ENCODE results near the gene SALL4. TPM values are rescaled to one million over a fixed set of nuclear protein-coding genes. Genes with fewer than 3 reads are reported as not detected.

The SALL4 gene
- total RNA-seq, 2 experiments from 2014 or later = 0.17 TPM; not detected in 1

GRCh38 chr20:51812861-51813260 lies 10.5 kb upstream of the SALL4 start:
- Mint-ChIP-seq H3K27me3 (peaks cover 14% of the 10 kb centered on the region), H3K27ac (no peak overlapping the region), H3K36me3 (ENCODE audit: low read depth) (no peaks in the 10 kb centered on the region), H3K4me3 (no peak overlapping the region), H3K4me1 (no peaks in the 10 kb centered on the region), H3K9me3 (no peaks in the 10 kb centered on the region)
- no peak for DNase-seq
- ChIA-PET CTCF (no interaction called here), POLR2A (no interaction called here)

DNA sequence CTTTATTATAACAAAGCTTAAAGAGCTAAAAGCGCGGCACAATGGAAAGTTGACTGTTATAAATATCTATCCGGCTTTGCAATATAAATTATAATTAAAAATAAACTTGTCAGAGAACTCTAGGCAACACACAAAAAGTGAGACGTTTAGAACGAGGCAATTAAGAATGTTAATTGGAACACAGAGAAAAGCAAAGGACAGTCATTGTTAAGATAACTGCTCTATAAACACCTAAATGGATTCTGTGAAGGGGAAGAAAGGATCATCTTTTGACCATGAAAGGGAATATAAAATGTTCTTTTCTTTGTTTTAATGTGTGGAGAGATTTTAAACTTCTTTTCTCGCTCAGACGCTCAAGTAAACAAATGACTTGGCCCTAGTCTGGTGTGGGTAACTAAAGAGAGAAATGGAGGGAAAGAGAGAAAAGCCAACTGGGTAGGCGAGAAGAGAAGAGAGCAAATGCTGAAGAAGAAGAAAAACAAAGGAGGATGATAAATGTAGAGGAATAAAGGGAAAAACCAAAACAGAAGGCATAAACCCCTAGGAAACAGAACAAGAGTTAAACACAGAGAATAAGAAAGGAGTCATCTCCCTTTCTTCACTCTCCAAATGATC lies 9.3 kb upstream of the SALL4 start:
- POLR2A ChIA-PET = no interaction called here
- Mint-ChIP-seq H3K27ac (no peak overlapping the region), H3K27me3 (peaks cover 14% of the 10 kb centered on the region), H3K4me3 (no peak overlapping the region), H3K36me3 (ENCODE audit: low read depth) (no peaks in the 10 kb centered on the region), H3K9me3 (no peaks in the 10 kb centered on the region), H3K4me1 (no peaks in the 10 kb centered on the region)
- CTCF ChIA-PET = no interaction called here
- DNase-seq = no peak

- ChIA-PET POLR2A (no interaction called here), CTCF (no interaction called here)
- Mint-ChIP-seq H3K9me3 (no peaks in the 10 kb centered on the region), H3K27me3 (peaks cover 15% of the 10 kb centered on the region), H3K36me3 (ENCODE audit: low read depth) (no peaks in the 10 kb centered on the region), H3K4me3 (no peak overlapping the region), H3K4me1 (no peaks in the 10 kb centered on the region), H3K27ac (no peak overlapping the region)
- DNase-seq = no peak
Observed at GRCh38 chr20:51811042-51811355, 8.7 kb upstream of the SALL4 start.

GRCh38 chr20:51810155-51811041 lies 8.1 kb upstream of the SALL4 start:
- H3K27ac Mint-ChIP-seq = no peak overlapping the region
- no peak overlapping the region for H3K4me3 Mint-ChIP-seq
- DNase-seq = no peak
- no peaks in the 10 kb centered on the region for H3K36me3 Mint-ChIP-seq (ENCODE audit: low read depth)
- H3K9me3 Mint-ChIP-seq = no peaks in the 10 kb centered on the region
- peaks cover 15% of the 10 kb centered on the region for H3K27me3 Mint-ChIP-seq
- ChIA-PET POLR2A (no interaction called here), CTCF (interaction anchor here (0.6 kb wide), 1 partner anchor 279 kb away, joined by 3 read pairs; no protein-coding TSS in a partner anchor)
- no peaks in the 10 kb centered on the region for H3K4me1 Mint-ChIP-seq

DNA sequence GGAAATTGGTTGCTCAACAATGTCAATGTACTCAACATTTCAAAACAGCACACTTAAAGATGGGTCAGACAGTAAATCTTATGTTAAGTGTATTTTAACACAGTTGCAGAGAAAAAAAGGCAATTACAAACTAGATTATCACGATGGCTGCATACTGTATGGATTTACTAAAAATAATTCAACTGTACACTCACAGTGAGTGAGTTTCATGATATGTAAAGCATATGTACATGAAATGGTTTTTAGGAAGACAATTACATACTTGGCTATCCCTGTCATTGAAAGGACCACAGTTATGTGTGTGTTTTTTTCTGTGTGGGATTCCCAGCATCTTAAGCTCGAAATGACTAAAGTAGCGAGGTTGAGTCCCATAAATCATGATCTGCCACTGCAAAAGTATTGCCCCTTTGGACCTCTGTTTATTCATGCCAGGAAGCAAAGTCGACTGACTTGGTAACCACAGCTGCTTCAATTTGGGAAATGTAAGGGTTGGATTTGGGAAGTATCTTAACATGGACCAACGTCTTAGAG lies 5.5 kb upstream of the SALL4 start:
- ChIA-PET POLR2A (interaction anchor here (0.6 kb wide), 1 partner anchor 712 kb away, joined by 6 read pairs; no protein-coding TSS in a partner anchor), CTCF (interaction anchor here (0.5 to 0.6 kb wide), 2 partner anchors 22 to 96 kb away, joined by 3 read pairs; no protein-coding TSS in a partner anchor)
- Mint-ChIP-seq H3K27ac (no peak overlapping the region), H3K4me3 (no peak overlapping the region), H3K9me3 (no peaks in the 10 kb centered on the region), H3K36me3 (ENCODE audit: low read depth) (no peaks in the 10 kb centered on the region), H3K4me1 (no peaks in the 10 kb centered on the region), H3K27me3 (peaks cover 27% of the 10 kb centered on the region)
- DNase-seq = no peak

DNA sequence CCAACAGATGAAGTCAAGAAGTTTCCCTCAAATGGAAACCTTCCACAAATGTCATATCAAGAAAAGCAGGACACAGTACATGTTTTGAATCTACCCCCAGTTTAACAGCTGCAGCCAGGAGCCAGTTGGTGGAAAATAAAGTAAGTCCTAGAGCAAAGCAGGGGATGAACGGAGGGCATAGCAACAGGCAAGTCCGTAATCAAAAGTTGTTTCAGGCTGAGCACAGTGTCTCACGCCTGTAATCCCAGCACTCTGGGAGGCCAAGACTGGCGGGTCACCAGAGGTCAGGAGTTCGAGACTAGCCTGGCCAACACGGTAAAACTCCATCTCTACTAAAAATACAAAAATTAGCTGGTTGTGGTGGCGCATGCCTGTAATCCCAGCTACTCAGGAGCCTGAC lies 2.4 kb upstream of the SALL4 start:
- POLR2A ChIA-PET = no interaction called here
- H3K27ac Mint-ChIP-seq = no peak overlapping the region
- no peaks in the 10 kb centered on the region for H3K9me3 Mint-ChIP-seq
- peaks cover 9% of the 10 kb centered on the region for H3K4me1 Mint-ChIP-seq
- DNase-seq = no peak
- peaks cover 39% of the 10 kb centered on the region for H3K27me3 Mint-ChIP-seq
- H3K36me3 Mint-ChIP-seq (ENCODE audit: low read depth) = no peaks in the 10 kb centered on the region
- CTCF ChIA-PET = no interaction called here
- H3K4me3 Mint-ChIP-seq = no peak overlapping the region

GRCh38 chr20:51803148-51803854 lies 980 bp upstream of the SALL4 start:
- ChIA-PET CTCF (no interaction called here), POLR2A (no interaction called here)
- Mint-ChIP-seq H3K27me3 (peaks cover 52% of the 10 kb centered on the region), H3K27ac (no peak overlapping the region), H3K4me3 (no peak overlapping the region), H3K9me3 (no peaks in the 10 kb centered on the region), H3K36me3 (ENCODE audit: low read depth) (no peaks in the 10 kb centered on the region), H3K4me1 (peaks cover 10% of the 10 kb centered on the region)
- DNase-seq = no peak

DNA sequence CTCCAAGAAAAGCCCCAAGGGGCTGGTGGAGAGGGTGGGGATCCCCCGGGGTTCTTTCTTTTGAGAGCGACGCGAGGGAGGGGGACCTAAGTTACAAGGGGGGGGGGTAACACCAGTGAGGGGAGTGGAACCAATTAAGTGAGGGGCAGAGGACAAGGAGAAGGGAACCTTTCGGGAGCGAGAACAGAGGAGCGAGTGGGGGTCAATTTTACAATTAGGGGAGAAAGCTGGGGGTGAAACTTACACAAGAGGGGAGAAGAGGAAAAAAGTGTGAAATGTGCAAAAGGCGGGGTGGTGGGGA lies 548 bp downstream of the SALL4 start:
- DNase-seq = no peak
- no peaks in the 10 kb centered on the region for H3K9me3 Mint-ChIP-seq
- H3K4me1 Mint-ChIP-seq = peaks cover 10% of the 10 kb centered on the region
- CTCF ChIA-PET = interaction anchor here (0.7 kb wide), 1 partner anchor 704 kb away, joined by 5 read pairs; no protein-coding TSS in a partner anchor
- no peak overlapping the region for H3K27ac Mint-ChIP-seq
- H3K27me3 Mint-ChIP-seq = peaks cover 61% of the 10 kb centered on the region
- H3K4me3 Mint-ChIP-seq = no peak overlapping the region
- H3K36me3 Mint-ChIP-seq (ENCODE audit: low read depth) = no peaks in the 10 kb centered on the region
- POLR2A ChIA-PET = no interaction called here

- ChIA-PET POLR2A (no interaction called here), CTCF (interaction anchor here (0.7 kb wide), 1 partner anchor 703 kb away, joined by 5 read pairs; no protein-coding TSS in a partner anchor)
- no peak overlapping the region for H3K27ac Mint-ChIP-seq
Observed at GRCh38 chr20:51801122-51801822, 1.0 kb downstream of the SALL4 start.

DNA sequence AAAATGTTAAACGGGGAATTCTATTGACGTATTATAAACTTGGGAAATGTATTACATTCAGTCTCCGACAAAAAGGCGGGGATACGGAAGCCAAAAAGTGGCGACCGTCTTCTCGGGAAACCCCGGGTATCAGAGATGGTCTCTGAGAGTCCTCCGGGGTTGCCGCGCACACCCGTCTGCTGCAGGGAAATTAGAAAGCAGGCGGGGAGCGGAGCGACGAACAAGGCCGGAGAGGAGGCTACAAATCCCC lies 1.5 kb downstream of the SALL4 start:
- Mint-ChIP-seq H3K4me1 (peaks cover 10% of the 10 kb centered on the region), H3K36me3 (ENCODE audit: low read depth) (no peaks in the 10 kb centered on the region), H3K27me3 (peaks cover 63% of the 10 kb centered on the region), H3K27ac (no peak overlapping the region), H3K4me3 (peak overlapping the region; percentile 19), H3K9me3 (no peaks in the 10 kb centered on the region)
- ChIA-PET CTCF (no interaction called here), POLR2A (no interaction called here)
- DNase-seq = no peak

More at GRCh38 chr20:51801122-51801822, 1.0 kb downstream of the SALL4 start:
- Mint-ChIP-seq H3K27me3 (peaks cover 63% of the 10 kb centered on the region), H3K36me3 (ENCODE audit: low read depth) (no peaks in the 10 kb centered on the region), H3K9me3 (no peaks in the 10 kb centered on the region), H3K4me1 (peaks cover 10% of the 10 kb centered on the region), H3K4me3 (peak overlapping the region; percentile 19)
- DNase-seq = no peak

GRCh38 chr20:51800060-51800871 lies 2.1 kb downstream of the SALL4 start:
- peak; percentile 58 for DNase-seq
- H3K36me3 Mint-ChIP-seq (ENCODE audit: low read depth) = no peaks in the 10 kb centered on the region
- H3K4me3 Mint-ChIP-seq = no peak overlapping the region
- CTCF ChIA-PET = interaction anchor here (0.6 to 1.3 kb wide), 3 partner anchors 9 to 134 kb away, joined by 3 to 4 read pairs (median 3); no protein-coding TSS in a partner anchor
- H3K9me3 Mint-ChIP-seq = no peaks in the 10 kb centered on the region
- no peak overlapping the region for H3K27ac Mint-ChIP-seq
- H3K4me1 Mint-ChIP-seq = peaks cover 10% of the 10 kb centered on the region
- POLR2A ChIA-PET = no interaction called here
- peaks cover 62% of the 10 kb centered on the region for H3K27me3 Mint-ChIP-seq

- H3K4me3 Mint-ChIP-seq = no peak overlapping the region
- POLR2A ChIA-PET = interaction anchor here (0.6 kb wide), 1 partner anchor 599 kb away, joined by 3 read pairs; no protein-coding TSS in a partner anchor
- no peaks in the 10 kb centered on the region for H3K9me3 Mint-ChIP-seq
- peaks cover 59% of the 10 kb centered on the region for H3K27me3 Mint-ChIP-seq
- H3K27ac Mint-ChIP-seq = no peak overlapping the region
- H3K4me1 Mint-ChIP-seq = peaks cover 10% of the 10 kb centered on the region
- CTCF ChIA-PET = interaction anchor here (0.6 to 1.3 kb wide), 3 partner anchors 8 to 134 kb away, joined by 3 to 4 read pairs (median 3); no protein-coding TSS in a partner anchor
- no peak for DNase-seq
- no peaks in the 10 kb centered on the region for H3K36me3 Mint-ChIP-seq (ENCODE audit: low read depth)
Observed at GRCh38 chr20:51799401-51799860, 2.9 kb downstream of the SALL4 start.

Measured in activated CD4-positive, alpha-beta T cell treated with anti-CD3 and anti-CD28 coated beads, Interleukin-2, amount 10 ng/mL, durations not matched to agents 7 days and 5 days (primary cell).